Measurements from ENCODE around the gene SERPINA1. TPM values are rescaled to one million over a fixed set of nuclear protein-coding genes. Genes with fewer than 3 reads are reported as not detected.

SERPINA1 gene
- total and polyA plus RNA-seq, 2 of the 13 experiments (the other 11 are each of a cell fraction or from before 2014, with no cell fraction given): 3,266 to 11,015 TPM

DNA sequence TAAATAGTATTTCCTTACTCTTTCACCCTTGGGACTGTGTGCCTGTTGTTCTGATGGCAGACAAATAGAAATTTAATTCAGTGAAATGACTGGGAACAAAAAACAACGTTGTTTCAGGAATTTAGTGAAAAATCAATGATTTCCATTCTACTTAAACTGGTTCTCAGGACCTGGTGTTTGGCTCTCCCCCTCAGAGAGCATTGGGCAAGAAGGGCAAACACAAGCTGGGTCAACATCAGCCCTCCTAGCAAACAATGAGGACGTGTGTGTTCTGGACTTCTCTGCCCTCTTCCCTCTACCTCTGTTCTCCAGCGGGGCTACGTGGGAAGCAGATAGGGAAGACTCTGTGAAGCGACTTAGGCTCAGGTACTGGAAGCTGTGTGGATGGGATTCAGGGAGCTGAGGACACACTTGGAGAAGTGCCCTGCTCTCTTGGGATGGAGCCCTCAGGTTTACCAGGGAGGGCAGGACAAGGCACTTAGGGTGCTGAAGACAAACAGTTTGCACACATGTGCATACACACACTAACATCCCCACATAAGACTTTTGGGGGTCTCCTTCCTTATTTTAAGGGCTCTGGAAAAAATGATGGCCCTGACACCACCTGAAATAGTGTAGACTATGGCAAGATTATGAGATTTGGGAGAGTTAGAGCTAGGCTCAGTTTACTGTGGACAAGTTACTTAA lies 7.6 kb upstream of the SERPINA1 start (continued):
- TF ChIP-seq, protein P1, sequence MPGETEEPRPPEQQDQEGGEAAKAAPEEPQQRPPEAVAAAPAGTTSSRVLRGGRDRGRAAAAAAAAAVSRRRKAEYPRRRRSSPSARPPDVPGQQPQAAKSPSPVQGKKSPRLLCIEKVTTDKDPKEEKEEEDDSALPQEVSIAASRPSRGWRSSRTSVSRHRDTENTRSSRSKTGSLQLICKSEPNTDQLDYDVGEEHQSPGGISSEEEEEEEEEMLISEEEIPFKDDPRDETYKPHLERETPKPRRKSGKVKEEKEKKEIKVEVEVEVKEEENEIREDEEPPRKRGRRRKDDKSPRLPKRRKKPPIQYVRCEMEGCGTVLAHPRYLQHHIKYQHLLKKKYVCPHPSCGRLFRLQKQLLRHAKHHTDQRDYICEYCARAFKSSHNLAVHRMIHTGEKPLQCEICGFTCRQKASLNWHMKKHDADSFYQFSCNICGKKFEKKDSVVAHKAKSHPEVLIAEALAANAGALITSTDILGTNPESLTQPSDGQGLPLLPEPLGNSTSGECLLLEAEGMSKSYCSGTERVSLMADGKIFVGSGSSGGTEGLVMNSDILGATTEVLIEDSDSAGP (CRISPR knock-in tag; IDR thresholded peaks at IDR 0.05; ENCODE audit: borderline replicate concordance): peak; percentile 72
- TF ChIP-seq TCF7 (IDR thresholded peaks at IDR 0.05; ENCODE audit: low read depth): peak; percentile 89
- no peak for TF ChIP-seq ZNF570 (CRISPR knock-in tag; IDR thresholded peaks at IDR 0.05; ENCODE audit: borderline replicate concordance)
- TF ChIP-seq HDAC1 (CRISPR knock-in tag; IDR thresholded peaks at IDR 0.05): peak; percentile 96
- TF ChIP-seq HOXA5 (CRISPR knock-in tag; IDR thresholded peaks at IDR 0.05): 0 out of 2 replicates have a peak, but pooled peaks have one; percentile 25
- no peak for TF ChIP-seq ATF7-NPFF (CRISPR knock-in tag; IDR thresholded peaks at IDR 0.05; ENCODE audit: low read depth)
- TF ChIP-seq, protein P2, sequence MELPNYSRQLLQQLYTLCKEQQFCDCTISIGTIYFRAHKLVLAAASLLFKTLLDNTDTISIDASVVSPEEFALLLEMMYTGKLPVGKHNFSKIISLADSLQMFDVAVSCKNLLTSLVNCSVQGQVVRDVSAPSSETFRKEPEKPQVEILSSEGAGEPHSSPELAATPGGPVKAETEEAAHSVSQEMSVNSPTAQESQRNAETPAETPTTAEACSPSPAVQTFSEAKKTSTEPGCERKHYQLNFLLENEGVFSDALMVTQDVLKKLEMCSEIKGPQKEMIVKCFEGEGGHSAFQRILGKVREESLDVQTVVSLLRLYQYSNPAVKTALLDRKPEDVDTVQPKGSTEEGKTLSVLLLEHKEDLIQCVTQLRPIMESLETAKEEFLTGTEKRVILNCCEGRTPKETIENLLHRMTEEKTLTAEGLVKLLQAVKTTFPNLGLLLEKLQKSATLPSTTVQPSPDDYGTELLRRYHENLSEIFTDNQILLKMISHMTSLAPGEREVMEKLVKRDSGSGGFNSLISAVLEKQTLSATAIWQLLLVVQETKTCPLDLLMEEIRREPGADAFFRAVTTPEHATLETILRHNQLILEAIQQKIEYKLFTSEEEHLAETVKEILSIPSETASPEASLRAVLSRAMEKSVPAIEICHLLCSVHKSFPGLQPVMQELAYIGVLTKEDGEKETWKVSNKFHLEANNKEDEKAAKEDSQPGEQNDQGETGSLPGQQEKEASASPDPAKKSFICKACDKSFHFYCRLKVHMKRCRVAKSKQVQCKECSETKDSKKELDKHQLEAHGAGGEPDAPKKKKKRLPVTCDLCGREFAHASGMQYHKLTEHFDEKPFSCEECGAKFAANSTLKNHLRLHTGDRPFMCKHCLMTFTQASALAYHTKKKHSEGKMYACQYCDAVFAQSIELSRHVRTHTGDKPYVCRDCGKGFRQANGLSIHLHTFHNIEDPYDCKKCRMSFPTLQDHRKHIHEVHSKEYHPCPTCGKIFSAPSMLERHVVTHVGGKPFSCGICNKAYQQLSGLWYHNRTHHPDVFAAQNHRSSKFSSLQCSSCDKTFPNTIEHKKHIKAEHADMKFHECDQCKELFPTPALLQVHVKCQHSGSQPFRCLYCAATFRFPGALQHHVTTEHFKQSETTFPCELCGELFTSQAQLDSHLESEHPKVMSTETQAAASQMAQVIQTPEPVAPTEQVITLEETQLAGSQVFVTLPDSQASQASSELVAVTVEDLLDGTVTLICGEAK (IDR thresholded peaks at IDR 0.05): no peak
- TF ChIP-seq, protein P2 (CRISPR knock-in tag; IDR thresholded peaks at IDR 0.05): no peak; the same call in 1 of the 2 replicates
- TF ChIP-seq SIX4 (CRISPR knock-in tag; IDR thresholded peaks at IDR 0.05): no peak
- peak; percentile 78 for TF ChIP-seq ZBTB25 (CRISPR knock-in tag; IDR thresholded peaks at IDR 0.05)
- no peak for TF ChIP-seq MTA3 (CRISPR knock-in tag; IDR thresholded peaks at IDR 0.05)
- 0 out of 2 replicates have a peak, but pooled peaks have one; percentile 65 for TF ChIP-seq ZBTB4 (CRISPR knock-in tag; IDR thresholded peaks at IDR 0.05; ENCODE audit: borderline replicate concordance)
- no peak for TF ChIP-seq DNMT1 (CRISPR knock-in tag; IDR thresholded peaks at IDR 0.05)
- TF ChIP-seq ZNF256 (CRISPR knock-in tag; conservative IDR thresholded peaks at IDR 0.05): no peak
